Neural cell (in vitro differentiated cells): ENCODE data around the gene KLHL21.

Source experiments
- CTCF ChIP-seq: fragments of 450-650 bp; IDR thresholded peaks from 2 replicates; pipeline ENCODE4 v1.5.1; 2014; ENCODE audit warnings: antibody characterized with exemption, mild to moderate bottlenecking, moderate library complexity; ENCODE audit not compliant: poor library complexity, severe bottlenecking
- EP300 ChIP-seq: fragments of 450-650 bp; conservative IDR thresholded peaks from 2 replicates; pipeline ENCODE4 v1.6.1; 2014; ENCODE audit warnings: antibody characterized with exemption, mild to moderate bottlenecking, moderate library complexity; ENCODE audit not compliant: poor library complexity, severe bottlenecking
- EZH2 ChIP-seq: fragments of 200-600, 300-800 bp; shearing (Covaris generic), sonication (generic); IDR thresholded peaks from 2 replicates; pipeline ENCODE4 v1.6.1; 2014; ENCODE audit warnings: antibody characterized with exemption, low read length, borderline replicate concordance, mild to moderate bottlenecking; ENCODE audit not compliant: insufficient read depth, poor library complexity, severe bottlenecking
- MXI1 ChIP-seq: fragments of 450-650 bp; conservative IDR thresholded peaks from 2 replicates; pipeline ENCODE4 v1.6.1; 2014; ENCODE audit warnings: antibody characterized with exemption, mild to moderate bottlenecking; ENCODE audit not compliant: poor library complexity, severe bottlenecking
- POLR2AphosphoS5 ChIP-seq: IDR thresholded peaks from 2 replicates; pipeline ENCODE4 v1.6.1; 2012
- RAD21 ChIP-seq: fragments of 450-650 bp; conservative IDR thresholded peaks from 2 replicates; pipeline ENCODE4 v1.6.1; 2014; ENCODE audit warnings: antibody characterized with exemption, mild to moderate bottlenecking, moderate library complexity
- REST ChIP-seq: IDR thresholded peaks from 2 replicates; pipeline ENCODE4 v1.6.1; 2012; ENCODE audit warnings: borderline replicate concordance
- TAF1 ChIP-seq: IDR thresholded peaks from 2 replicates; pipeline ENCODE4 v1.6.1; 2012; ENCODE audit warnings: low read depth

GRCh38 chr1:6572653-6573383 is 29.9 kb downstream of the KLHL21 start:
- no peak for TF ChIP-seq EZH2
- no peak for TF ChIP-seq CTCF
- no peak for TF ChIP-seq POLR2AphosphoS5
- TF ChIP-seq REST, result no peak
- TF ChIP-seq EP300, result no peak
- TF ChIP-seq TAF1, result no peak
- TF ChIP-seq MXI1, result no peak
- TF ChIP-seq RAD21, result no peak
